Inflammatory macrophage (primary cell): Measurements from ENCODE around the gene NDST1.
"Not testable (repeated sequence)": the region's sequence is repeated elsewhere in the genome, so short reads cannot be mapped to it uniquely, and the experiment has no call there.

ENCODE experiments used
- DNase-seq, 2 donors: peaks; one replicate each; pipeline ENCODE4 v3.0.0-alpha.2; 2020 to 2022

The NDST1 gene

GRCh38 chr5:150508828-150509227, 897 bp downstream of the NDST1 start:
- DNase-seq, result no peak

- no peak for DNase-seq
Measured at GRCh38 chr5:150509992-150510391, 2.1 kb downstream of the NDST1 start.

GRCh38 chr5:150510460-150511263, 2.7 kb downstream of the NDST1 start:
- DNase-seq, result no peak

GRCh38 chr5:150511578-150512367, 3.8 kb downstream of the NDST1 start:
- no peak for DNase-seq

- no peak for DNase-seq
Measured at GRCh38 chr5:150512368-150512747, 4.4 kb downstream of the NDST1 start.

GRCh38 chr5:150513375-150514309, 5.7 kb downstream of the NDST1 start:
- DNase-seq, result no peak

GRCh38 chr5:150514708-150515211, 6.8 kb downstream of the NDST1 start:
- no peak for DNase-seq

- no peak for DNase-seq
Measured at GRCh38 chr5:150515446-150515845, 7.5 kb downstream of the NDST1 start.

GRCh38 chr5:150516011-150516410, 8.1 kb downstream of the NDST1 start:
- no peak for DNase-seq

- no peak for DNase-seq
Measured at GRCh38 chr5:150517272-150518152, 9.6 kb downstream of the NDST1 start.

GRCh38 chr5:150518712-150519559, 11.0 kb downstream of the NDST1 start:
- DNase-seq, result not testable (repeated sequence)

- DNase-seq, result no peak
Measured at GRCh38 chr5:150519560-150519945, 11.6 kb downstream of the NDST1 start.

GRCh38 chr5:150519978-150520377, 12.0 kb downstream of the NDST1 start:
- DNase-seq, result no peak

GRCh38 chr5:150520747-150521521, 13.0 kb downstream of the NDST1 start:
- DNase-seq, result no peak

GRCh38 chr5:150521522-150521817, 13.5 kb downstream of the NDST1 start:
- no peak for DNase-seq

- DNase-seq, result no peak
Measured at GRCh38 chr5:150521939-150522503, 14.1 kb downstream of the NDST1 start.

GRCh38 chr5:150522504-150523414, 14.8 kb downstream of the NDST1 start:
- DNase-seq, result no peak
